ENCODE data around the gene RIOK3.
"Not testable (repeated sequence)": the region's sequence is repeated elsewhere in the genome, so short reads cannot be mapped to it uniquely, and the experiment has no call there.

The RIOK3 gene, protein sequence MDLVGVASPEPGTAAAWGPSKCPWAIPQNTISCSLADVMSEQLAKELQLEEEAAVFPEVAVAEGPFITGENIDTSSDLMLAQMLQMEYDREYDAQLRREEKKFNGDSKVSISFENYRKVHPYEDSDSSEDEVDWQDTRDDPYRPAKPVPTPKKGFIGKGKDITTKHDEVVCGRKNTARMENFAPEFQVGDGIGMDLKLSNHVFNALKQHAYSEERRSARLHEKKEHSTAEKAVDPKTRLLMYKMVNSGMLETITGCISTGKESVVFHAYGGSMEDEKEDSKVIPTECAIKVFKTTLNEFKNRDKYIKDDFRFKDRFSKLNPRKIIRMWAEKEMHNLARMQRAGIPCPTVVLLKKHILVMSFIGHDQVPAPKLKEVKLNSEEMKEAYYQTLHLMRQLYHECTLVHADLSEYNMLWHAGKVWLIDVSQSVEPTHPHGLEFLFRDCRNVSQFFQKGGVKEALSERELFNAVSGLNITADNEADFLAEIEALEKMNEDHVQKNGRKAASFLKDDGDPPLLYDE

DNA sequence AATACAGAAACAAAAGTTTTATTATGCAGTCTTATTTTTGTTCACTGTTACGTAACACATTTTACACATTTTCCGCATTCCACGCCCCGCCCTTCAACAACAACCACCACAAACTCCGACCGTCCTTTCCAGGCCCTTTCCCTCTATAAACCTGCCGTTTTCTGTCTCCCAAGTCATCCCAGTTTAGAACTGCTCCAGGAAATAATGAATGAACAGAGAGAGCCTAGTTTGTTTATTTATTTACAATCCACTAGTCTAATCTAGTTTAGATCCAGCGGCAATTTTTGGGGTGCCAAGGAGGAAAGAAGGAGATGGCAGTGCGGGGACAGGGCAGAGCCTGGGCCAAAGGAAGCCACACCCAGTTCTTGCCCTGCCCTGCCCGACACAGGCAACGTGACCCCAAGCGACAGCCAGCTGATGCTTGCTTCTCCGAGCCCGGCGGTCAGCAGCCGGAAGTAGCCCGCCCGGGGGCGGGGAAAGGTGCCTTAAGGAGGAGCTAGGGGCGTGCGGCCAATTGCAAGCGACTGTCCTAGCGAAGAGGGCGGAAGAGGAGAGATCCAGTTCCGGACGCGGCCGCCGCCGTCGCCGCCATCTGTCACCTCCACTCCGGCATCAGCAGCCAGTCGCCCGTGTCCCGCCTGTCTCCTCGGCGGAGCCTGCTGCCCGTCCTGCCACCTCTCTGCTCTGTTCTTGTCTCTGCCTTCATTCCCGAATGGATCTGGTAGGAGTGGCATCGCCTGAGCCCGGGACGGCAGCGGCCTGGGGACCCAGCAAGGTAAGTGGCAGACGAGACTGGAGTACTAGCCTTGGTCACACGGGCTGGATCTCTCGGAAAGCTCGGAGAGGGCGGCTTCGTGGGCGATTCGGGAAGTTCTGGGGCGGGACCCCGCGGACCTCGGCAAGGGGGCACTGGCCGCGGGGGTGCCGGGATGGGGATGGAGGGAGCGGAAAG, at the start of gene RIOK3:
Gene RIOK3 (plus strand): TSS at position 560 of the 952 bp plus-strand sequence. CDS start 153 bp downstream, at position 713.
- peak; percentile 72 for DNase-seq

DNA sequence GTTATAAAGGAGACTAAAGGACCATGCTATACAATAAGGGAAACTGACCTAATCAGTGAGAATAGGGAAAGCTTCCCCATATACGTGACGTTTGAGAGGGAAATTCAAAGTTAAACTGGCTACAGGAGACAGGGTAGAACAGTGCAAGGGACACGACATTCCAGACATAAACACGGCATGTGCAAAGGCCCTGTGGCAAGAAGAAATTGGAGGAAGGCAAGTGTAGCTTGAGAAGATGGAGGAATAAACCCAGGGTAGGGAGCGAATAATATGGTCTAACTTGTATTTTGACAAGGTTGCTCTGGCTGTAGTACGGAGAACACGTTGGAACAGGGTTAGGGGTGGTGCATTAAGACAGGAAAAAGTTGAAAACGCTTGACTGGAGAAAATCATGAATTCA, 49.8 kb upstream of the RIOK3 start:
- DNase-seq, result no peak

DNA sequence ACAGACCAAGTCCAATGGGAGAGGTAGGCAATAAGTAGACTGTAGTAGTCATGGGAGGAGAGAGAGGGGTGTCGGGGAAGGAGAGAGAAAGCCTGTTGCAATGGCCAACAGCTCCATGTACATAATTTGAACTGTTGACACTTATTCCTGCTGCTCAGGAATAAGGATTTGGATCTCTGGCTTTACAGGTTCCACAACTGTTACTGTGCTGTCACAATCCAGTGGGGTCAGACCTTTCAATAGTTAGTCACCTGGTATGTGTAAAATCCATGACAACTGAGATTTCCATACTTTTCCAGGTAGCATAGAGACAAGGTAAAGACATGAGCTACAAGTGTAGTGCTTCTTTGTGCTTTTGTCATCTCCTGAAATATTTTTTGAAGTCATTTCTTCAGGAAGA, 47.5 kb upstream of the RIOK3 start:
- no peak for DNase-seq

DNA sequence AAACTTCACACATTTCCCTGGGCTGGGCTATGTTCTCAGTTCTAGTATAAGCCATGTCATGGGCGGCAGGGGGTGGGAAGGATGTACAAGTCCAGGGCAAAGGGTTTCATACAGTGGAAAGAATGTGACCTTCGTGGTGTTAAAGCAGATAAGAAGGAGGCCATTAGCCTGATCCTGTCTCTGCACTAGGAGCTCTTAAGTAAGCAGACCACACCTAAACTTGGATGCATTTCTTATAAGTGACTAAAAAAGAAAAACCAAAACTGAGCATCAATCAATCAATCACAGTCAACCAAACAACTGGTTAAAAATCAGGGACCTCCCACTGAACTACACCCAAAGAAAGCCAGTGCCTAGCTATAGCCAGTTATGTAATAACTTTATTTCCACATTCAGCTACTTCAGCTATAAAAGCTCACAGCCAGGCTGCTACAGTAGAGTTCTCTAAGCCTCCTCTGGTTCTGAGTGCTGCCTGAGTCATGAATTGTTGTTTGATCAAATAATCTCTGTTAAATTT, 46.8 kb upstream of the RIOK3 start:
- no peak for DNase-seq

DNA sequence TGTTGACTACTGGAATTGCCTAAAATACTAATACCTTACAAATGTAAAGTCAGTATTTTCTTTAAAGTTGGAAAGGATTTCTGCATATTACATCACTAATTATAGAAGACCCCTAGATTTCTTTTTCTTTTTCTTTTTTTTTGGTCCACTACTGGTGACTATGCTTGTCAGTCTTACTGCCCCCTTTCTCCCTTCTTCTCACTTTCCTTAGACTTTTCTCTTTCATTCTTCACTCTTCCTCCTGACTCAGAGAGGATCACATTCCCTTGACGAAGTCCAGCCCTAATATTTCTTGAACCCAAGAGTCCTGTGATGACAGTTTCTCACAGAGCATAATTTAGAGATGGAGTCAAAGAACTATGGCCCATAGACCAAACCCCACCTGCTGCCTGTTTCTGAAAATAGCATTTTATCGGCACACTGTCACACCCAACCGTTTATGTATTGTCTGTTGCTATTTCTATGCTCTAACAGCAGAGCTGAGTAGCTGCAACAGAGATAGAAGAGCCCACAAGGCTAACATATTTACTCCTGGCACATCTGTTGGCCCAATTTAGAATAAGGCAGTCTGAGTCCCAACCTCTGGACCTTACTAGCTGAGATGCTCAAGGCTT, 40.6 kb upstream of the RIOK3 start:
- DNase-seq, result no peak

DNA sequence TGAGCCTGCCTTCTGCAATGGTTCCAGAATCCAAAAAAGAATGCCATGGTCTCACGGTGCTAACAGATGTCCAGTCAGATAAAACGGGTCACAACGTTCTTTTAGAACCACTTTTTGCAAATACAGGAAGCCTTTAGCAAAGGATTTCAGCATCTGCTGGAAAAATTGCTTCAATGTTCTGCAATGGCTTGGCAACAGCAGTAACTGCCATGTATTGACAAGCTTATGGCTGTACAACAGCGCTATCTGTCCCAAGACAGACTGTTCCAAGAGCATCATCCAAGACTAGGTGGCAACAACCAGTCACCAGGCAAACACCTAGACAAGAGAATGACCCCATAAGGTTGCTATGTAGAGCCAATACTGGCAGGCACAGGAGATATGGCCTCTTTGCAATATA, 37.6 kb upstream of the RIOK3 start:
- no peak for DNase-seq

DNA sequence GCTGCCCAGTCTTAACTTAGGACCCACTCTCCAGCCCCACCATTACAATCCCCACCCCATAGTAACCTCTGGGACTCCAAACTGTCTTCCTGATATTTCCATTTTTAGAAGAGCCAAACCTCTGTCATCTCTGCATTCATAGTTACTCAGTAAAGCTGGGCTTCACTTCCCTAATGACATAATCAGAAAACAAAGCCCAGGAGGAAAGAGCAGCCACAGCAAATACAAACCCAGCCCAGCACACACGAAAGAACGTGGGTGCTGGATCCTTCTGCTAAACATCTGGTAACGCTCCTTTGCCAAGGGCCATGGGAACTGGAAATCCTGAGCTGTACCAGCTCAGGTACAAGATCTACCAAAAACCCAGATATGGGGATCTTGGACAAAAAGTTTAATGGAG, 36.8 kb upstream of the RIOK3 start:
- DNase-seq, result no peak

DNA sequence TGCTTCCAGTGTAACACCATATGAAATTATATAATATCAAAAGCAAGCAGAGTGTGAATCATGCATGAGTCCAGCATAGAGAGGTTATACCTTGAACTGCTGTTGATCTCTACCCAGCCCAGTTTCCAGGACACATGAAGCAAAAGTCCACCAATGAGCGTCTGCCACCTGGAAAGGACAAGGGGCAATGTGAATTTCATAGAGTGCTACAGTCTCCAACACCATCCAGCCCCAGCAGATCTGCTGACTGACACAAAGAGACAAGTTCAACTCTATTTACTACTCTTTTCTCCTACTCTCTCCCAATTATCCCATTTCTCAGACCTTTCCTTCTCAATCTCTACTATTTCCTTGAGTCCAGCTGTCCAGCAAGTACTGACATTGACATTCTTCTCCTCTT, 31.8 kb upstream of the RIOK3 start:
- no peak for DNase-seq

DNA sequence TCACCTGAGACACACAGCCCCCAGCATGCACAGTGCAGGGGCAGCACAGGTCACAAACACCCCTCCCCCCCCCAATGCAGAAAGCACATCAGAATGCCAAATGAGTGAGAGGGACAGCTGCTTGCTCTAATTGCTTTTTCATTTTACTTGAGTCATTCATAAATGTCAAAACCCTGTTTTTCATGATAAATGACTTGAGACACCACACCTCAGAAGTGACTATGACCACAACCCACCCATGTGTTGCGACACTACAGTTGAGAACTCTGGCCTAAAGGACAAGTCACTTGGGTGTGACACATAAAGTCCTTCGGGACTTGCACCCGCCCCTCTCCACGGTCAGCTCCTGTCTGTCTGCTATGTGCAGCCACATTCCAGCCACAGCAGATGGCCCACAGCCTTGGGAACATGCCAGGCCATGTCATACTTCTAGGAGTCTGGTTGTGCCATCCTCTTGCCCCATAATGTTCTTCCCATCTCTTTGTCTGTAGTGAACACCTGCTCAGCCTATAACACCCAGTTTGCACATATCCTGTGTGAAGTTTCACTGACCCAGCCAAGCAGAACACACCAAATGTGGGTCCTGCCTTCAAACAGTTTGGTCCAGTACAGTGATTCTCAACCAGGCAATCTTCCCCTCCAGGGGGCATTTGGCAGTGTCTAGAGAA, 30.2 kb upstream of the RIOK3 start:
- peak; percentile 17 for DNase-seq

DNA sequence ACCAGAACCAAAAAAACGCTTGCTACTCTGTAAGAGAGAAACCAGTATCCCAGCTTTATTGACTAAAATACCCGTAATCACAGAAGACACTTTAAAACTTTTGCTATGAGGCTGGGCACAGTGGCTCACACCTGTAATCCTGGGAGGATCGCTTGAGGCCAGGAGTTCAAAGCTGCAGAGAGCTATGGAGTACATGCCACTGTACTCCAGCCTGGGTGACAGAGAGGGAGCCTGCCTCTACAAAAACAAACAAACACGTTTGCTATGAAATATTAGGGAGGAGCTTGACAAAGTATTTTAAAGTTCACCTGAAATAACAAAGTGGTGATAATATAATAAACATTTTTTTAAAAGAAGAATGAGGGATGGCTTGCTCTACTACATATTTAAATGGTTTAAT, 28.5 kb upstream of the RIOK3 start:
- no peak for DNase-seq

DNA sequence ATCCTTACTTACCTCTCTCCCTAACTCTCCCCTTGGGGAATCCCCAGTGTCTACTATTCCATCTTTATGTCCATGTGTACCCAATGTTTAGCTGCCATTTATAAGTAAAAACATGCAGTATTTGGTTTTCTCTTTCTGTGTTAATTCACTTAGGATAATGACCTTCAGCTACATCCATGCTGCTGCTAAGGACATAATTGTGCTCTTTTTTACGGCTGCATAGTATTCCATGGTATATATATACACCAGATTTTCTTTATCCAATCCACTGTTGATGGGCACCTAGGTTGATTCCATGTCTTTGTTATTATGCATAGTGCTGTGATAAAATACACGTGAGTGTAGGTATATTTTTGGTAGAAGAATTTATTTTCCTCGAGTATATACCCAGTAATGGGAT, 24.3 kb upstream of the RIOK3 start:
- no peak for DNase-seq

DNA sequence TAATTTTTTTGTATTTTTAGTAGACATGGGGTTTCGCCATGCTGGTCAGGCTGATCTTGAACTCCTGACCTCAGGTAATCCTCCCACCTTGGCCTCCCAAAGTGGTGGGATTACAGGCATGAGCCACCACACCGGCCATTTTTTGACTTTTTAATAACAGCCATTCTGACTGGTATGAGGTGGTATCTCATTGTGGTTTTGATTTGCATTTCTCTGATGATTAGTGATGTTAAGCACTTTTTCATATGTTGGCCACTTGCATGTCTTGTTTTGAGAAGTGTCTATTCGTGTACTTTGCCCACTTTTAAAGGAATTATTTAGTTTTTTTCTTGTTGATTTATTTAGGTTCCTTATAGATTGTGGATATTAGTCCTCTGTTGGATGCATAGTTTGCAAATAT, 23.5 kb upstream of the RIOK3 start:
- not testable (repeated sequence) for DNase-seq

DNA sequence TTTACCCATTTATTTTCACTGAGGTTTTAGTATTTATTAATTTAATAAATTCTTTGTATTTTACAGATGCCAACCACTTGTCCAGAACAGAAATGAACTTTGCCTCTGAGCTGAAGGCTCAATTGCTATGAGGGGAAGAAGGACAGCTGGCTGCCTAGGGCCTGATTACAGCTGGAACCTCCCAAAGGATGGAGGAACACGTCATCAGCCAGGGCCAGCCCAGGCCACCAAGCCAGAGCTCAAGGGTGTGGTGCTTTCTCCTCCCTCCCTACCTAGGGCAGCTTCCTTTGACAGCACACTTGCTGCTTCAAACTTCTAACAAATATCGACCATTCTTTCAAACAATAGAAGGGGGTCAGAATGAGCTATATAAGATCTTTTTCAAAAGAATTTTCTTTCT, 19.7 kb upstream of the RIOK3 start:
- DNase-seq, result no peak

DNA sequence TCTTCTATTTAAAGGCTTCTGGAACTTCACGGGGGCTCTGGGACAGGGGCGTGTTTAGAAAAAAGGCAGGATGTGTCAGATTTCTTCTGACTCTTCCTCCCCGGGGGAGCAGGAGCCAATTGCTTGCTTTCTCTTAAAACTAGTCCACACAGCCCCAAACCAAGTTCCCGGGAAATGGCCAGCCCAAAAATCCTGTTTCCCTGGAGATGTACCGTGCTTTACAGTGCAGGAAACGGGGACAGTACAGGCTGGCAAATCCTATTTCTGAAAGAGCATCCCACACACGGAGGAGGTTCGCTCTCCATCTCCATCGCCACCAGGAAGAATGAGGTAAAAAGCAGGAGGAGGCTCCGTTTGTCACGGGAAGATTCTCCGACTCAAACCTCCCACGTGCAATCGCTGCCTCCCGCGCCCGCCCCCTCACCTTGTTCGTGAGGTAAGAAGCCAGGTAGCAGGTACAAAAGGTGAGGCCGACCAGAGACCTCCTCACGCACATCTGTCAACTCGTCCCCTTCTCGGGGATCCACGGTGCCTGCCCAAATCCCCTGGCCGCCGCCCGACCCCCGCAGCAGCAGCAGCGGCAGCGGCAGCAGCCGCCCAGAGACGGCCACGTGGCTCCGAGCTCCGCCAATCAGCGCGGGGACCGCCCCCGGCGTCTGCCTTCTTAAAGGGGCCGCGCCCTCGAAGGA, 15.6 kb upstream of the RIOK3 start:
- peak; percentile 40 for DNase-seq

DNA sequence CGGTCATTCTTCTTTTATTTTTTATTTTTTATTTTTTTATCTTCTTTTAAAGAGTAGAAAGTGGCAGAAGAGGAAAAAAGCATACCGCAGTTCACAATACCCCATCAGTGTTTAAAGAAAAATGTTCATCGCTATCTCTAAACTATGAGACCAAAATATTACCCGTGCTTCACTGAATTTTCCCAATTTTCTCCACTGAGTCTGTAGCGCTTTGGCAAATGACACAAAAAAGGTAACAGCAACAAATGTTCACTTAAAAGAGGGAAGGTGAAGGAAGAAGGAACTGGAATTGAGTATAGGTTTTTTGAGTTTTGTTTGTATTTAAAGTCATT, 15.1 kb upstream of the RIOK3 start:
- DNase-seq, result no peak

DNA sequence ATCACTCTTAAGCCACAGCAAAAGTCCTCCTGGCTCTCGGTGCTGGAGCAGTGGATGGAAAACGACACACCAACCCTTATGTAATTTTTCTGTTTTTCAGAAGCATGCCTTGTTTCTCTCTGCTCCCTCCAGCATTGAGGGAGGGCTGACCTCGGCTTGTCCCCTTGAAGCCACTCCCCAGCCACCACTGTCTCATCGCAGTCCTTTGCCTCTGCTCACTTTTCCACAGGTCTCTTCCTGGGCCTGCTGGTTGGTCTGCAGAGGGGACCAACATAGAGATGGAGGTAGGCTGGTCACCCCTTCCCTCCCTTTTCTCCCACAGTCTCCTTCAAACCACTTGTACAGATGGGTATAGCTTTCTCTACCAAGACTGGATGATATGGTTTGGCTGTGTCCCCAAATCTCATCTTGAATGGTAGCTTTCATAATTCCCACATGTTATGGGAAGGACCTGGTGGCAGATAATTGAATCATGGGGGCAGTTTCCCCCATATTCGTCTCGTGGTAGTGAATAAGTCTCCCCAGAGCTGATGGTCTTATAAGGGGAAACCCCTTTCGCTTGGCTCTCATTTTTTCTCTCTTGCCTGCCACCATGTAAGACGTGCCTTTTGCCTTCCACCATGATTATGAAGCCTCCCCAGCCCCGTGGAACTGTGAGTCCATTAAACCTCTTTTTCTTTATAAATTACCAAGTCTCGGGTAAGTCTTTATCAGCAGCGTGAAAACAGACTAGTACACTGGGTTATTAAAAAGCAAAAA, 14.3 kb upstream of the RIOK3 start:
- no peak for DNase-seq

DNA sequence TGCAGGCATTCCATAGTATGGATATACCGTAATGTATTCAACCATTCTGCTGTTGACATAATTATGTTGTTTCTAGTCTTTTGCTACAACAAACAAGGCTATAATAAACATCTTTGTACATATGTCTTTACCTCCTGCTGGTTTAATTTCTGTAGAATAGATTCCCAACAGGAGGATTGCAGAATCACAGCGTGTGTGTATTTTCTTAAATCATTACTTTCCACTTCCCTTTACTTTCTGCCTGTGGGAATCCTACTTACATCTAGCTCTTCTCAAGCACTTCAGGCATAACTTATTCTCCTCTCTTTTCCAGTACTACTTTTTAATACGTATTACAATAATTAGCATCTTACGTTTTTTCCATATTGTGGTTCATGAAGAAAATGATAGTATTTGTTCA, 13.0 kb upstream of the RIOK3 start:
- no peak for DNase-seq

DNA sequence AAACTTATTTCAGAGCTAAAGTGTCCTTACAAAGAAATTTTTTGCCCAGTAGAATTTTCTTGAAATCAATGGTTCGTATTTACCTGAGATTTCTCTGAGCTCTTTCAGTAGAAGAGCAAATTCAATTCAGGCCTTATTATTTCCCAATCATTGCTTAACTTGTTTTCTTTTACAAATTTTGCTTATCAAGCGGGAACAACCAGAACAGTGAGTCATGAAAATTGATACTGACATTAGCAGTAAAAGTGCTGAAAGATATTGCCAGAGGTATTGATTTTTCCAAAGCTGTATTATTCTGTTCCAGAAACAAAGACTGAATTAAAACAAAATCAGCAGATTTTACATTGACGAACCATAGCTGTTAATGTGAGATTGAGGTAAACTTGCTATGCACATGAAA, 10.1 kb upstream of the RIOK3 start:
- no peak for DNase-seq

DNA sequence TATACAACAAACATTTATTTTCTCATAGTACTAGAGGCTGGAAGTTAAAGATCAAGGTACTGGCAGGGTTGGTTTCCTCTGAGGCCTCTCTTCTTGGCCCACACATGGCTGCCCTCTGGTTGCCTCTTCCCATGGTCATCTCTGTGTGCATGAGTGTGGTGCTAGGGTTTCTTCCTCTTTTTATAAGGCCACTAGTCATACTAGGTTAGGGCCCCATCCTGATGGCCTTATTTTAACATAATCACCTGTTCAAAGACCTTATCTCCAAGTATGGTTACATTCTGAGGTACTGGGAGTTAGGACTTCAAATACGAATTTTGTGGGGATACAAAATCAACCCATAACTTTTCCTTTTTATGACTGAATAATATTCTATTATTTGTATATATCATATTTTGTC, 4.8 kb upstream of the RIOK3 start:
- DNase-seq, result no peak

DNA sequence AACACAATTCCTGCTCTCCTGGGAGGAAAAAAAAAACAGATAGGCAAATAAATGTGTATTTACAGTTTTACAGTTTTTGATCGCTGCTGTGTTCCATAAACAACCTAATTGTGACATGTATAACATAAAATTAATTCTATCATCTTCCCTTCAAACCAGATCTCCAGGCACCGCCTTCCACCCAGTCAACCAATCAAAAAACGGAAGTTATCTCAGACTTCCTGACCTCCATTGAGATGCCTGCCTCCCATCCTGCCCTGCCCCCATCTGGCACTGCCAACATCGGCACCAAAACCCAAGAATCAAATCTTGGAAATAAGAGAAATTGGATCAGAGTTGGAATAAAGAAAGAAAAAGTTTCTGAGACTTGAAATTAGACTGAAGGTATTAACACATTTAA, 3.1 kb upstream of the RIOK3 start:
- no peak for DNase-seq

DNA sequence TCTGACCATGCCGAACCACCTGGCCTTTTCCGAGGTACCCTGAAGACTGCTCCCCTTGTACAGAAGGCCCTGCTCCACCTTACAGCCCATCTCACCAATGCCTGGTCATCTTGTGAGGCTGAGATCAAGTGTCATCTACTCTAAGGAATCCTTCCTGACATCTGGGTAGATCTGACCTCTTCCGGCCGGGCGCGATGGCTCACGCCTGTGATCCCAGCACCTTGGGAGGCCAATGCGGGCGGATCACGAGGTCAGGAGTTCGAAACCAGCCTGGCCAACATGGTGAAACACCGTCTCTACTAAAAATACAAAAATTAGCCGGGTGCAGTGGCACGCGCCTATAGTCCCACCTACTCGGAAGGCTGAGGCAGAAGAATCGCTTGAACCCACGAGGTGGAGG, 2.1 kb upstream of the RIOK3 start:
- no peak for DNase-seq
